GM12878 (cell line): ENCODE results near the gene ISCU. TPM values are rescaled to one million over a fixed set of nuclear protein-coding genes. Genes with fewer than 3 reads are reported as not detected.

ENCODE experiments used
- EED ChIP-seq: sonication (generic); IDR thresholded peaks from 2 replicates; pipeline ENCODE4 v1.6.1; 2016; ENCODE audit warnings: antibody characterized with exemption, low read depth
- FOXM1 ChIP-seq: IDR thresholded peaks from 2 replicates; pipeline ENCODE4 v1.6.1; 2012; ENCODE audit warnings: low read depth, mild to moderate bottlenecking, inconsistent platforms, low read length, moderate library complexity
- JUNB ChIP-seq: IDR thresholded peaks from 2 replicates; pipeline ENCODE4 v1.6.1; 2016; ENCODE audit warnings: antibody characterized with exemption, mild to moderate bottlenecking
- KLF5 ChIP-seq: fragments of 450-650 bp; IDR thresholded peaks from 2 replicates; pipeline ENCODE4 v1.6.1; 2014; ENCODE audit warnings: mild to moderate bottlenecking; ENCODE audit not compliant: partially characterized antibody
- MXI1 ChIP-seq: fragments of 150-350 bp; IDR thresholded peaks from 2 replicates; pipeline ENCODE4 v1.6.1; 2011; ENCODE audit warnings: low read depth, mild to moderate bottlenecking, inconsistent platforms, low read length, improper control_type of control experiment
- NFIC ChIP-seq: IDR thresholded peaks from 2 replicates; pipeline ENCODE4 v1.6.1; 2012; ENCODE audit warnings: low read depth, mild to moderate bottlenecking, inconsistent platforms, low read length, moderate library complexity
- PAX8 ChIP-seq: fragments of 450-650 bp; IDR thresholded peaks from 2 replicates; pipeline ENCODE4 v1.6.1; 2017; ENCODE audit warnings: mild to moderate bottlenecking, moderate library complexity
- RBBP5 ChIP-seq: fragments of 200-600 bp; sonication (generic); conservative IDR thresholded peaks from 2 replicates; pipeline ENCODE4 v1.6.1; 2016
- RCOR1 ChIP-seq: conservative IDR thresholded peaks from 2 replicates; pipeline ENCODE4 v1.6.1; 2012; ENCODE audit warnings: low read depth, low read length, improper control_type of control experiment
- SPI1 ChIP-seq: IDR thresholded peaks from 2 replicates; pipeline ENCODE4 v1.6.1; 2011; ENCODE audit warnings: low read depth, mild to moderate bottlenecking, low read length, moderate library complexity, borderline replicate concordance; ENCODE audit not compliant: insufficient read depth
- SREBF2 ChIP-seq: IDR thresholded peaks from 2 replicates; pipeline ENCODE4 v1.6.1; 2012; ENCODE audit warnings: mild to moderate bottlenecking, low read length
- TCF7 ChIP-seq: IDR thresholded peaks from 2 replicates; pipeline ENCODE4 v1.6.1; 2014; ENCODE audit warnings: antibody characterized with exemption, borderline replicate concordance
- USF1 ChIP-seq: IDR thresholded peaks from 2 replicates; pipeline ENCODE4 v1.6.1; 2011; ENCODE audit warnings: borderline replicate concordance, low read depth, mild to moderate bottlenecking, moderate library complexity, mixed read lengths, low read length; ENCODE audit not compliant: insufficient read depth; ENCODE audit errors: extremely low read length
- ZNF217 ChIP-seq: fragments of 450-650 bp; IDR thresholded peaks from 2 replicates; pipeline ENCODE4 v1.6.1; 2017; ENCODE audit warnings: antibody characterized with exemption, mild to moderate bottlenecking
- ZNF687 ChIP-seq: fragments of 450-650 bp; IDR thresholded peaks from 2 replicates; pipeline ENCODE4 v1.6.1; 2017; ENCODE audit warnings: mild to moderate bottlenecking, moderate library complexity
- ZZZ3 ChIP-seq: IDR thresholded peaks from 2 replicates; pipeline ENCODE4 v1.6.1; 2011; ENCODE audit warnings: low read depth; ENCODE audit not compliant: control insufficient read depth, insufficient read length
- polyA plus RNA-seq, 11 experiments: library from polyadenylated mRNA; depleted of rRNA in 4 of 11; unstranded in 6 of 11; stranded (reverse) in 5 of 11; fragments of >200 nt; fragmentation: Nextera tagmentation in 4 of 11; fragmentation: Illumina TruSeq in 1 of 11; extraction: Ambion mirVana in 4 of 11; extraction: Trizol in 1 of 11; gene quantifications; 1 replicate in 1 of 11; 2 replicates in 10 of 11; pipeline versions ENCODE4 v1.2.1 to v1.2.3, GENCODE V29; 2011 to 2016; ENCODE audit warnings: inconsistent platforms in 2 of 11, missing spikeins in 2 of 11, low read depth in 1 of 11
- total RNA-seq, 4 experiments: library from RNA; depleted of rRNA in 3 of 4; stranded (reverse); fragments of >200 nt in 3 of 4; fragmentation: Illumina TruSeq in 1 of 4; extraction: Trizol in 1 of 4; gene quantifications; 2 replicates each; pipeline versions ENCODE4 v1.2.1 to v1.2.3, GENCODE V29; 2013 to 2021
- TF ChIP-seq, protein P1 (sequence below): fragments of 450-650 bp; formaldehyde crosslinking; IDR thresholded peaks from 2 replicates; pipeline ENCODE4 v1.4.0; 2022; ENCODE audit warnings: mild to moderate bottlenecking, moderate library complexity
- TF ChIP-seq, protein P2 (sequence below): fragments of 450-650 bp; IDR thresholded peaks from 2 replicates; pipeline ENCODE4 v1.6.1; 2014; ENCODE audit warnings: mild to moderate bottlenecking

The ISCU gene
- total and polyA plus RNA-seq, 10 of the 15 experiments (the other 5 are each of a cell fraction or from before 2014, with no cell fraction given): 32.8 to 260 (median 127) TPM

- TF ChIP-seq RBBP5 (no peak), ZZZ3 (no peak), NFIC (no peak), ZNF217 (peak; percentile 37), EED (peak; percentile 95), ZNF687 (peak; percentile 96), TCF7 (peak; percentile 78), KLF5 (peak; percentile 87), SPI1 (peak; percentile 85), SREBF2 (no peak), PAX8 (no peak), FOXM1 (no peak), RCOR1 (no peak), USF1 (no peak), JUNB (peak; percentile 98), MXI1 (peak; percentile 85)
- TF ChIP-seq, protein P1, sequence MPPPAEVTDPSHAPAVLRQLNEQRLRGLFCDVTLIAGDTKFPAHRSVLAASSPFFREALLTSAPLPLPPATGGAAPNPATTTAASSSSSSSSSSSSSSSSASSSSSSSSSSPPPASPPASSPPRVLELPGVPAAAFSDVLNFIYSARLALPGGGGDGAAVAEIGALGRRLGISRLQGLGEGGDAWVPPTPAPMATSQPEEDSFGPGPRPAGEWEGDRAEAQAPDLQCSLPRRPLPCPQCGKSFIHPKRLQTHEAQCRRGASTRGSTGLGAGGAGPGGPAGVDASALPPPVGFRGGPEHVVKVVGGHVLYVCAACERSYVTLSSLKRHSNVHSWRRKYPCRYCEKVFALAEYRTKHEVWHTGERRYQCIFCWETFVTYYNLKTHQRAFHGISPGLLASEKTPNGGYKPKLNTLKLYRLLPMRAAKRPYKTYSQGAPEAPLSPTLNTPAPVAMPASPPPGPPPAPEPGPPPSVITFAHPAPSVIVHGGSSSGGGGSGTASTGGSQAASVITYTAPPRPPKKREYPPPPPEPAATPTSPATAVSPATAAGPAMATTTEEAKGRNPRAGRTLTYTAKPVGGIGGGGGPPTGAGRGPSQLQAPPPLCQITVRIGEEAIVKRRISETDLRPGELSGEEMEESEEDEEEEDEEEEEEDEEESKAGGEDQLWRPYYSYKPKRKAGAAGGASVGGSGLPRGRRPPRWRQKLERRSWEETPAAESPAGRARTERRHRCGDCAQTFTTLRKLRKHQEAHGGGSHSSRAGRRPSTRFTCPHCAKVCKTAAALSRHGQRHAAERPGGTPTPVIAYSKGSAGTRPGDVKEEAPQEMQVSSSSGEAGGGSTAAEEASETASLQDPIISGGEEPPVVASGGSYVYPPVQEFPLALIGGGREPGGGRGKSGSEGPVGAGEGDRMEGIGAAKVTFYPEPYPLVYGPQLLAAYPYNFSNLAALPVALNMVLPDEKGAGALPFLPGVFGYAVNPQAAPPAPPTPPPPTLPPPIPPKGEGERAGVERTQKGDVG (CRISPR knock-in tag): no peak; the same call in 1 of the 2 replicates
- TF ChIP-seq, protein P2, sequence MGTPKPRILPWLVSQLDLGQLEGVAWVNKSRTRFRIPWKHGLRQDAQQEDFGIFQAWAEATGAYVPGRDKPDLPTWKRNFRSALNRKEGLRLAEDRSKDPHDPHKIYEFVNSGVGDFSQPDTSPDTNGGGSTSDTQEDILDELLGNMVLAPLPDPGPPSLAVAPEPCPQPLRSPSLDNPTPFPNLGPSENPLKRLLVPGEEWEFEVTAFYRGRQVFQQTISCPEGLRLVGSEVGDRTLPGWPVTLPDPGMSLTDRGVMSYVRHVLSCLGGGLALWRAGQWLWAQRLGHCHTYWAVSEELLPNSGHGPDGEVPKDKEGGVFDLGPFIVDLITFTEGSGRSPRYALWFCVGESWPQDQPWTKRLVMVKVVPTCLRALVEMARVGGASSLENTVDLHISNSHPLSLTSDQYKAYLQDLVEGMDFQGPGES: no peak
Measured at GRCh38 chr12:108568338-108569154, 6.2 kb downstream of the ISCU start (continued).
